GM12865 (cell line): Measurements from ENCODE around the gene IFT57.

Experiments
- DNase-seq: peaks from one replicate; pipeline ENCODE4 v3.0.0; 2010; ENCODE audit warnings: low read depth
- H3K4me3 ChIP-seq: 2 replicates; pipeline ENCODE4 v1.5.1; 2011; ENCODE audit warnings: mild to moderate bottlenecking, low read depth, low read length, control low read depth
- CTCF ChIP-seq: IDR thresholded peaks from 2 replicates; pipeline ENCODE4 v1.5.1; 2011; ENCODE audit warnings: low read length, control low read depth, low read depth, inconsistent platforms; ENCODE audit not compliant: insufficient read depth; ENCODE audit errors: missing control alignments

IFT57 gene

DNA sequence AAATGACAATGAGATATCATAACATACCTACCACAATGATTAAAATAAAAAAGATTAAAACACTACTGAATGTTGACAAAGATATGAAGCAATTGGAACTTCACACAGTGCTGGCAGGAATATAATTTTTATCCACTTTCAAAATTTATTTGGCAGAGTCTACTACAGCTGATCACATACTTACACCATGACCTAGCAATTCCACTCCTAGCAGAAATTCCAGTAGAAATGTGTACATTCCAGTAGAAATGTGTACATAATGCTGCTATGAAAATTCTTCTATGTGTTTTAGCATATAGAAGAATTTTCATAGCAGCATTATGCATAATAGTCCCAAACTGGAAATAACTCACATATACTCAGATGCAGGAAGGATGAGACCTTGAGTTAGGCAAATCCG, 43.5 kb downstream of the IFT57 start:
- no peak overlapping the region for H3K4me3 ChIP-seq
- no peak for TF ChIP-seq CTCF
- DNase-seq = no peak

- DNase-seq = no peak
- no peak overlapping the region for H3K4me3 ChIP-seq
- TF ChIP-seq CTCF = no peak
Measured at GRCh38 chr3:108177536-108177935, 44.7 kb downstream of the IFT57 start.

GRCh38 chr3:108175352-108175751, 46.9 kb downstream of the IFT57 start:
- no peak for DNase-seq
- no peak for TF ChIP-seq CTCF
- no peak overlapping the region for H3K4me3 ChIP-seq

DNA sequence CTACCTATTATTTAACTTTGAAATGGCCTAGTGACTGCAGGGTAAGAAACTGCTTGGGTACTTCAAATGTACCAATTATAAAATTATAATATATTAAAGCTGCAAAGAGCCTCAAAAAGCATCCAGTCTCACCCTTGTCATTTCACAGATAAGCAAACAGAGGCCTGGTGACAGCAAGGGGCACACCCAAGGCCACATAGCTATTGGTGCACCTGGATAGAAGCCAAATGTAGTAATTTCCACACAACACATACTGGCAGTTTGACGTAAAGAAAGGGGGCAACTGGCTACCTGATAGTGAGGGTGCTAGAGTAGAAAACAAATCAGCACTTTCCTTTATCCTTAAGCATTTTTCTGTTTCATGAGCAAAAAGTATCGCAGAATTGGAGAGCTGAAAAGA, 51.1 kb downstream of the IFT57 start:
- H3K4me3 ChIP-seq = no peak overlapping the region
- no peak for TF ChIP-seq CTCF
- no peak for DNase-seq

DNA sequence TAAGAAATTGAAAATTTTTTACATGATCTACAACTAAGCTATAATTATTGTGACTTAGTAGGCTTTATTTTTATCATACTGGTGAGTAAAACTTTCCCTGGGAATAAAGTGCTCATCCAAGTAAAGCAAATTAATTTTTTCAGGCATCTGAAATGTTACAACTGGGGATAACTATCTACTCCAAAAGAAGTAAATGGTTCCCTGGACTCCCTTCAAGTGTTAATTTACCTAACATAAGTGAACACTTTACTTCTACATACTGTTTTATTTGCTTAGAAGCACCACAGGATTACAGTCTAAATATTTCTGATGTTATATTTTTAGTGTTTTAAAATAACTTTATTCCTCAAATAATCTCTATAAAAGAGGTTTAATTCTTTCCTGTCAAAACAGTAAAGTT, 57.8 kb downstream of the IFT57 start:
- TF ChIP-seq CTCF = no peak
- no peak overlapping the region for H3K4me3 ChIP-seq
- no peak for DNase-seq

DNA sequence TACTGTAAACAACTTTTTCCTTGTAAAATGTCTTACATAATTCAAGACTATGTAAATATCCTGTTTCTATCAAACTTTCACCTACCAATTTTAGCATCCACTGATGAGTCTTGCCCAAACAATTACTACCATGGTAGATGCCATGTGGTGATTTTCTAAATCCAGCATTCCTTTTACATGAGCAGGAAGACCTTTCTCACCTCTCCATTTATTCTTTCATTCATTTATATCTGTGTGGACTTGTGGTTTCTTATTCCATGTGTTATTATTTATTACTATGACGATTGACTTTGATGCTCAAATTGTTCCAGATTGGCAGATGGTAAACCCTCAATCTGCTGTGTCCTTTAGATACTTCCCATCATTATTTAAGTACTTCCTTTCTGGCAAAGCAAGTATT, 62.4 kb downstream of the IFT57 start:
- no peak for TF ChIP-seq CTCF
- no peak overlapping the region for H3K4me3 ChIP-seq
- DNase-seq = no peak

DNA sequence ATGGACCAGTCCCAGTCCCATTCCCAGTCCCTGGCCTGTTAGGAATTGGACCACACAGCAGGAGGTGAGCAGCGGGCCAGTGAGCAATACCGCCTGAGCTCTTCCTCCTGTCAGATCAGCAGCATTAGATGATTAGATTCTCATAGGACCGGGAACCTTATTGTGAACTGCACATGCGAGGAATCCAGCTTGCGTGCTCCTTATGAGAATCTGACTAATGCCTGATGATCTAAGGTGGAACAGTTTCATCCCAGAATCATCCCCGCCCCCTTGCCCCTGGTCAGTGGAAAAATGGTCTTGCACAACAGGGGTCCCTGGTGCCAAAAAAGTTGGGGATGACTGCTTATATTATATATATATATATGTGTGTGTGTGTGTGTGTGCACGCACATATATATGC, 63.1 kb downstream of the IFT57 start:
- no peak overlapping the region for H3K4me3 ChIP-seq
- no peak for DNase-seq
- no peak for TF ChIP-seq CTCF
